ENCODE measurements around the gene DCTN1.
"Not testable (repeated sequence)": the region's sequence is repeated elsewhere in the genome, so short reads cannot be mapped to it uniquely, and the experiment has no call there.

The DCTN1 gene

GRCh38 chr2:74424139-74424992, 44.3 kb upstream of the DCTN1 start:
- in situ Hi-C loops (cut with MboI; ENCODE audit: low pct_unique_long_range_greater_than_20kb, low sequenced_read_pairs, unreplicated experiment), result no loop called here
- no peak for TF ChIP-seq CTCF (IDR thresholded peaks at IDR 0.05; ENCODE audit: extremely low read depth, insufficient read depth, missing control alignments)
- no peak for DNase-seq (ENCODE audit: low spot score)

- TF ChIP-seq CTCF (IDR thresholded peaks at IDR 0.05; ENCODE audit: extremely low read depth, insufficient read depth, missing control alignments), result no peak
- no peak for DNase-seq (ENCODE audit: low spot score)
- in situ Hi-C loops (cut with MboI; ENCODE audit: low pct_unique_long_range_greater_than_20kb, low sequenced_read_pairs, unreplicated experiment), result no loop called here
These were observed 43.4 kb upstream of the DCTN1 start for GRCh38 chr2:74423231-74424095.

- DNase-seq (ENCODE audit: low spot score), result peak; percentile 98
- no peak for TF ChIP-seq CTCF (IDR thresholded peaks at IDR 0.05; ENCODE audit: extremely low read depth, insufficient read depth, missing control alignments)
- in situ Hi-C loops (cut with MboI; ENCODE audit: low pct_unique_long_range_greater_than_20kb, low sequenced_read_pairs, unreplicated experiment), result no loop called here
These were observed 41.2 kb upstream of the DCTN1 start, which contains the start of the genes C2orf81 and WDR54 for GRCh38 chr2:74421221-74421870. C2orf81 (minus strand) TSS chr2:74421619; CDS start chr2:74421560, 59 bp downstream. WDR54 (plus strand) TSS chr2:74421730; CDS start chr2:74422154, 424 bp downstream.

GRCh38 chr2:74420443-74421103, 40.5 kb upstream of the DCTN1 start:
- in situ Hi-C loops (cut with MboI; ENCODE audit: low pct_unique_long_range_greater_than_20kb, low sequenced_read_pairs, unreplicated experiment); DNase-seq (ENCODE audit: low spot score): not testable (repeated sequence)

GRCh38 chr2:74420006-74420405, 39.9 kb upstream of the DCTN1 start:
- in situ Hi-C loops (cut with MboI; ENCODE audit: low pct_unique_long_range_greater_than_20kb, low sequenced_read_pairs, unreplicated experiment), result no loop called here

GRCh38 chr2:74419345-74419744, 39.2 kb upstream of the DCTN1 start:
- TF ChIP-seq CTCF (IDR thresholded peaks at IDR 0.05; ENCODE audit: extremely low read depth, insufficient read depth, missing control alignments), result no peak
- in situ Hi-C loops (cut with MboI; ENCODE audit: low pct_unique_long_range_greater_than_20kb, low sequenced_read_pairs, unreplicated experiment), result no loop called here
- no peak for DNase-seq (ENCODE audit: low spot score)

More at GRCh38 chr2:74420006-74420405, 39.9 kb upstream of the DCTN1 start:
- no peak for TF ChIP-seq CTCF (IDR thresholded peaks at IDR 0.05; ENCODE audit: extremely low read depth, insufficient read depth, missing control alignments)
- no peak for DNase-seq (ENCODE audit: low spot score)
